Vagina (tissue), 2 donors: ENCODE data around the gene PSG2. TPM values are rescaled to one million over a fixed set of nuclear protein-coding genes. Genes with fewer than 3 reads are reported as not detected.
"Not testable (repeated sequence)": the region's sequence is repeated elsewhere in the genome, so short reads cannot be mapped to it uniquely, and the experiment has no call there.

Source experiments
- DNase-seq, 2 donors: peaks; one replicate each; pipeline ENCODE4 v3.0.0-alpha.2; 2017; ENCODE audit errors: extremely low spot score in 2 of 2
- H3K27ac ChIP-seq: fragments of 200-600 bp; sonication (generic); one replicate; pipeline ENCODE4 v1.5.1; 2019
- H3K27me3 ChIP-seq: fragments of 200-600 bp; sonication (generic); one replicate; pipeline ENCODE4 v1.5.1; 2019
- H3K36me3 ChIP-seq, 2 donors: fragments of 200-600 bp; sonication (generic); one replicate each; pipeline ENCODE4 v1.5.1; 2017 to 2019
- H3K4me1 ChIP-seq: fragments of 200-600 bp; sonication (generic); one replicate; pipeline ENCODE4 v1.5.1; 2019
- H3K4me3 ChIP-seq, 2 donors: fragments of 200-600 bp; sonication (generic); 1 replicate in 1 of 2; 2 replicates in 1 of 2; pipeline ENCODE4 v1.5.1; 2016 to 2019
- H3K9me3 ChIP-seq: fragments of 200-600 bp; sonication (generic); one replicate; pipeline ENCODE4 v1.5.1; 2019
- CTCF ChIP-seq, 3 experiments: fragments of 450-650 bp in 2 of 3; fragments of 200-600 bp in 1 of 3; sonication (generic) in 1 of 3; IDR thresholded peaks; one replicate each; pipeline ENCODE4 v1.5.1; 2017 to 2019; ENCODE audit warnings: antibody characterized with exemption in 3 of 3, mild to moderate bottlenecking in 2 of 3, moderate library complexity in 2 of 3
- POLR2A ChIP-seq, 2 donors: fragments of 450-650 bp; IDR thresholded peaks; one replicate each; pipeline ENCODE4 v1.6.1; 2017; ENCODE audit warnings: antibody characterized with exemption in 2 of 2, mild to moderate bottlenecking in 2 of 2, moderate library complexity in 2 of 2
- POLR2AphosphoS5 ChIP-seq, 2 donors: sonication (generic); formaldehyde crosslinking; IDR thresholded peaks; one replicate each; pipeline ENCODE4 v1.9.0; 2017; ENCODE audit warnings: antibody characterized with exemption in 2 of 2, mild to moderate bottlenecking in 2 of 2, low read depth in 1 of 2; ENCODE audit not compliant: insufficient read depth in 1 of 2
- intact Hi-C: fragments of 100-400 bp; cut with DNase I; formaldehyde crosslinking; loops from one replicate; pipeline ENCODE4 v1.15.1; 2023
- total RNA-seq: library from RNA; depleted of rRNA; stranded (reverse); fragments of >200 nt; gene quantifications from one replicate; pipeline ENCODE4 v1.2.3, GENCODE V29; 2016

PSG2 gene
- not detected for total RNA-seq

DNA sequence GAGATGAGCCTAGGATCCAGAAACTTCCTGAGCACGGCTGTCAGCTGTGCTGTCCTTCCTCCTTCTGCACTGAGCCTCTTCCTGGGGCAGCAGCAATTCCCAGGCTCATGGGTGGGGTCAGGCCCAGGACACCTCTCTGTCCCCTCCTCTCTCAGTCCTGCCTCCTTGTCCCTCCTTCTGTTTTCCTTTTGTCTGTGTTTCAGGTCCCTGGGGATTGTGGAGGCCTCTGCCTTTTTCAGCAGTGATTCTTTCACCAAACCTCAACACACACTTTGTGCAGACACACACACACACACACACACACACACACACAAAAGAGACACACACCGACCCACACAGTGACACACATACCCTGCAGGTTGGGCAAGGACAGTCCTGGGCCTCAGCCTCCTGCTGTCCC is at the start of gene PSG2:
Gene PSG2 (minus strand): TSS at position 101 of the 400 bp plus-strand sequence. CDS start 132 bp downstream, outside the sequence.
- intact Hi-C loops, DNase-seq, H3K27me3 ChIP-seq, H3K4me1 ChIP-seq, H3K27ac ChIP-seq, H3K9me3 ChIP-seq, H3K4me3 ChIP-seq, H3K36me3 ChIP-seq: not testable (repeated sequence)

- H3K36me3 ChIP-seq, H3K4me3 ChIP-seq, H3K27me3 ChIP-seq, H3K27ac ChIP-seq, intact Hi-C loops, H3K4me1 ChIP-seq, DNase-seq, H3K9me3 ChIP-seq: not testable (repeated sequence)
Observed at GRCh38 chr19:43131281-43131842, 48.9 kb upstream of the PSG2 start.

GRCh38 chr19:43129197-43129596 is 46.7 kb upstream of the PSG2 start:
- H3K4me3 ChIP-seq, H3K36me3 ChIP-seq, H3K9me3 ChIP-seq, intact Hi-C loops, H3K27ac ChIP-seq, DNase-seq, H3K27me3 ChIP-seq, H3K4me1 ChIP-seq: not testable (repeated sequence)
- TF ChIP-seq POLR2AphosphoS5 (IDR thresholded peaks at IDR 0.05; ENCODE audit: insufficient read depth in 1 of 2, low read depth in 1 of 2) = peak in 1 of 2 donors; percentile 22

- intact Hi-C loops, H3K27ac ChIP-seq, DNase-seq, H3K9me3 ChIP-seq, H3K4me3 ChIP-seq, H3K4me1 ChIP-seq, H3K27me3 ChIP-seq, H3K36me3 ChIP-seq: not testable (repeated sequence)
Observed at GRCh38 chr19:43127336-43127735, 44.8 kb upstream of the PSG2 start.

DNA sequence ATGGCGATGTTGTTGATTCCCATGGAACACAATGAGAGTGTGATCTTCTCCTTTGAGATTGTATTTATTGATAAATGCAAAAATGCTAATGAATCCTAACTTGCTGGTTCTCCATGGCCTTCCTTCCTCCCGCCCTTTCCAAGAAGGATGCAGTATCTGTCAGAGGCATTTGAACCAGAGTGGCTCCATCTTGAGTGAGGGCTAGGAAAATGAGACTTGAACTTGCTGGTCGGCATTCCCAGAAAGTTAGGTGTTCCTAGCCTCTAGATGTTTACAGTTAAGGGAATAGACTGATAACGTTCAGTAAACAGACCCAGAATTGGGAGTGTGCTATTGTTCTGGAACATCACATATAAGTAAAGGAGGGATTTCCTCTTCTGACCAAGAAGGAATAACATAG is 44.2 kb upstream of the PSG2 start:
- Histone ChIP-seq H3K36me3 (no peaks in the 10 kb centered on the region), H3K4me1 (no peaks in the 10 kb centered on the region), H3K4me3 (no peak overlapping the region), H3K9me3 (no peaks in the 10 kb centered on the region), H3K27me3 (no peaks in the 10 kb centered on the region), H3K27ac (no peak overlapping the region)
- TF ChIP-seq POLR2A (IDR thresholded peaks at IDR 0.05) = no peak
- TF ChIP-seq CTCF (IDR thresholded peaks at IDR 0.05) = no peak
- no peak for TF ChIP-seq POLR2AphosphoS5 (IDR thresholded peaks at IDR 0.05; ENCODE audit: insufficient read depth in 1 of 2, low read depth in 1 of 2)
- intact Hi-C loops = no loop called here
- DNase-seq = no peak

DNA sequence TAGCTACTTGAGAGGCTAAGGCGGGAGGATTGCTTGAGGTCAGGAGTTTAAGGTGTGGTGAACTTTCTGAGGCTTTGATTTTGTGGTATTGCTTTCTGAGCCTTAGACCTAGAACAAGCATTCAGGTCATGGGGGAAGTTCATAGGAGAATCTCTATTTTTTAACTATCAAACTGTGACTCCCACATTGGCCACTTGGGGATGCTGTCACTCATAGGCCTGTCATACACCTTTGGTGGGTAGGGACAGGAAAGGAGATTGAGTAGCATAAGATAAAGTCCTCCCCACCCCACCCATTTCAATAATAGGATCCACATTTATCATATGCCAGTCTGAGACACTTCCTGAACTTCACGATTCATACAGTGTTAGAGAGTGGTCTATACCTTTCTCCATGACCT is 41.9 kb upstream of the PSG2 start:
- Histone ChIP-seq H3K4me3 (no peak overlapping the region), H3K9me3 (no peaks in the 10 kb centered on the region), H3K4me1 (no peaks in the 10 kb centered on the region), H3K27ac (no peak overlapping the region), H3K36me3 (no peaks in the 10 kb centered on the region), H3K27me3 (no peaks in the 10 kb centered on the region)
- TF ChIP-seq CTCF (IDR thresholded peaks at IDR 0.05) = no peak
- TF ChIP-seq POLR2AphosphoS5 (IDR thresholded peaks at IDR 0.05; ENCODE audit: insufficient read depth in 1 of 2, low read depth in 1 of 2) = no peak
- TF ChIP-seq POLR2A (IDR thresholded peaks at IDR 0.05) = no peak
- intact Hi-C loops = no loop called here
- DNase-seq = no peak

GRCh38 chr19:43120433-43121026 is 38.0 kb upstream of the PSG2 start:
- H3K27me3 ChIP-seq, H3K36me3 ChIP-seq, H3K4me3 ChIP-seq, H3K9me3 ChIP-seq, H3K27ac ChIP-seq, H3K4me1 ChIP-seq, intact Hi-C loops, DNase-seq: not testable (repeated sequence)

GRCh38 chr19:43119526-43119925 is 37.0 kb upstream of the PSG2 start:
- H3K27ac ChIP-seq, H3K9me3 ChIP-seq, H3K4me3 ChIP-seq, intact Hi-C loops, H3K36me3 ChIP-seq, H3K27me3 ChIP-seq, DNase-seq, H3K4me1 ChIP-seq: not testable (repeated sequence)

GRCh38 chr19:43116421-43116820 is 33.9 kb upstream of the PSG2 start:
- H3K27ac ChIP-seq, H3K4me1 ChIP-seq, DNase-seq, H3K36me3 ChIP-seq, H3K9me3 ChIP-seq, H3K4me3 ChIP-seq, intact Hi-C loops, H3K27me3 ChIP-seq: not testable (repeated sequence)

DNA sequence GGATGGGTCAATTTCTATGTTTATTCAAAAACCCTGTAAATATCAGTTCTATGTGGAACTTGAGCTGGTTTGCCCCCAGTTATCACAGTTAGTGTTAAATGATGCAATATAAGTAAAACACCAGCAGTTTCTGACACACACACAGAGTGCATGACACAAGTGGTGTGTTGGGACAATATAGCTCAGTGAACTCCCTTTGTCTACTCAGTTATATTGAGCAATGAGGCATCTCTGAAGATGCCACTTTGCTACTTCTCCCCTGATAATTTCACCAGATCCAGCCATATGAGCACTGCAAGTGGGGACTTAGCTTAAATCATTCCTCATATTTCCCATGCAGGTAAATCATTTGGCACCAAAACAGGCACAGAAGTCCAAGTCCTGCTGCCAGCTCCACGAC is 33.0 kb upstream of the PSG2 start:
- H3K4me1 ChIP-seq, H3K9me3 ChIP-seq, intact Hi-C loops, H3K27ac ChIP-seq, H3K4me3 ChIP-seq, H3K27me3 ChIP-seq, H3K36me3 ChIP-seq, DNase-seq: not testable (repeated sequence)

GRCh38 chr19:43115064-43115463 is 32.6 kb upstream of the PSG2 start:
- intact Hi-C loops = not testable (repeated sequence)

More at GRCh38 chr19:43115064-43115463, 32.6 kb upstream of the PSG2 start:
- H3K27me3 ChIP-seq, H3K36me3 ChIP-seq, H3K9me3 ChIP-seq, H3K4me3 ChIP-seq, DNase-seq, H3K27ac ChIP-seq, H3K4me1 ChIP-seq: not testable (repeated sequence)
